Body of pancreas (tissue), 4 donors: ENCODE results near the gene ASTN1. TPM values are rescaled to one million over a fixed set of nuclear protein-coding genes. Genes with fewer than 3 reads are reported as not detected.

ENCODE experiments used
- ATAC-seq: fragments of 150-250 bp; one replicate; pipeline ENCODE4 v1.9.1; 2016
- DNase-seq, 4 donors: peaks; one replicate each; pipeline ENCODE4 v3.0.0-alpha.2; 2019
- H3K27ac ChIP-seq, 4 donors: fragments of 200-600 bp; sonication (generic); 1 replicate in 3 of 4; 2 replicates in 1 of 4; pipeline versions ENCODE4 v1.5.1 to v1.6.1; 2016 to 2019; ENCODE audit warnings: mild to moderate bottlenecking in 1 of 4, mixed read lengths in 1 of 4, moderate library complexity in 1 of 4
- H3K27me3 ChIP-seq, 2 donors: fragments of 200-600 bp; sonication (generic); one replicate each; pipeline ENCODE4 v1.6.0; 2016; ENCODE audit warnings: mild to moderate bottlenecking in 1 of 2
- H3K36me3 ChIP-seq, 2 donors: fragments of 200-600 bp; sonication (generic); replicated peaks in 1 of 2; 2 replicates each; pipeline ENCODE4 v1.5.1; 2016; ENCODE audit warnings: low read depth in 2 of 2; ENCODE audit not compliant: insufficient read depth in 1 of 2
- H3K4me1 ChIP-seq: fragments of 200-600 bp; sonication (generic); one replicate; pipeline ENCODE4 v1.6.0; 2016
- H3K4me3 ChIP-seq, 2 donors: fragments of 200-600 bp; sonication (generic); 1 replicate in 1 of 2; 2 replicates in 1 of 2; pipeline ENCODE4 v1.5.1; 2016 to 2019
- H3K9me3 ChIP-seq, 3 donors: fragments of 200-600 bp; sonication (generic); 1 replicate in 2 of 3; 2 replicates in 1 of 3; pipeline ENCODE4 v1.5.1; 2016
- CTCF ChIP-seq, 7 experiments: fragments of 450-650 bp in 4 of 7; fragments of 200-600 bp in 3 of 7; sonication (generic) in 3 of 7; IDR thresholded peaks; one replicate each; pipeline ENCODE4 v1.5.1; 2016 to 2019; ENCODE audit warnings: antibody characterized with exemption in 7 of 7
- POLR2A ChIP-seq, 3 donors: fragments of 450-650 bp; IDR thresholded peaks; one replicate each; pipeline ENCODE4 v1.6.1; 2016; ENCODE audit warnings: antibody characterized with exemption in 3 of 3, mild to moderate bottlenecking in 2 of 3
- WGBS, 2 donors: methylation state at CpG; one replicate each; pipeline ENCODE4 v1.1.5; 2017; 5-methylcytosine and 5-hydroxymethylcytosine counted together
- intact Hi-C: fragments of 100-400 bp; cut with DNase I; formaldehyde crosslinking; loops from one replicate; pipeline ENCODE4 v1.15.1; 2023
- total RNA-seq, 2 donors: library from RNA; depleted of rRNA; stranded (reverse); fragments of >200 nt; gene quantifications; one replicate each; pipeline ENCODE4 v1.1.0, GENCODE V29; 2016

The ASTN1 gene
- total RNA-seq, 2 donors from 2014 or later = 0.66 to 0.78 TPM

DNA sequence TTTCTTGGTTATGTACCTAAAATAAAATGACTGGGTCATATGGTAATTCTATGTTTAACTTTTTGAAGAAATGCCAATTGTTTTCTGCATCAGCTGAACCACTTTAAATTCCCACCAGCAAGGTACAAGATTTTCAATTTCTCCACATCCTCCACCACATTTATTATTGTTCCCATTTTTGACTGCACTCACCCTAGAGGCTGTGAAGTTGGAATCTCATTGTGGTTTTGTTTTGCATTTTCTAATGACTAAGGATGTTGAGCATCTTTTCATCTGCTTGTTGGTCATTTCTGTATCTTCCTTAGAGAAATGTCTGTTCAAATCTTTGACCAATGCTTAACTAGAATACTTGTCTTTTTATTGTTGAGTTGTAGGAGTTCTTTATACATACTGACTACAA, 72.5 kb downstream of the ASTN1 start:
- H3K4me1 ChIP-seq = no peaks in the 10 kb centered on the region
- intact Hi-C loops = no loop called here
- no peaks in the 10 kb centered on the region for H3K9me3 ChIP-seq
- DNase-seq (no peak), ATAC-seq (no peak)
- H3K36me3 ChIP-seq = no peaks in the 10 kb centered on the region
- H3K4me3 ChIP-seq = no peak overlapping the region
- TF ChIP-seq POLR2A (IDR thresholded peaks at IDR 0.05) = no peak
- no peak for TF ChIP-seq CTCF (IDR thresholded peaks at IDR 0.05)
- no peak overlapping the region for H3K27ac ChIP-seq
- H3K27me3 ChIP-seq = no peaks in the 10 kb centered on the region

DNA sequence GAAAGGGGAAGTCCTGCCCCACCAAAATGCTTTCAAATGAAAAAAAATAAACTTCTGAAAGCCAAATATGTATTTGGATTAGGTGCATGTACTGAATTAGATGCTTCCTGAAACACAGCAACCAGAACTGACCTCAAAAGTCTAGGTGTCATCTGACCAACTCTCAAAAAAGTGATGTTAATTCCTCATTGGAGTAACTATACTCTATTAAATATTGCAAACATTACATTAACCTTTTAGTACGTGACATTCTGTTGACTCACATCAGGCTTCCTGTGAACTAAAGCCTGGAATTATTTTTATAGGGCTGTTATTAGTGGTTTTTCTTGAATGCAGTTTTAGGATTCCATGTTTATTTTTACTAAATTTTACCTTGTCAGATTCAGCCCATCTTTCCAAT, 73.5 kb downstream of the ASTN1 start:
- intact Hi-C loops = no loop called here
- Histone ChIP-seq H3K36me3 (no peaks in the 10 kb centered on the region), H3K4me3 (no peak overlapping the region), H3K9me3 (no peaks in the 10 kb centered on the region), H3K4me1 (no peaks in the 10 kb centered on the region), H3K27me3 (no peaks in the 10 kb centered on the region), H3K27ac (no peak overlapping the region)
- TF ChIP-seq POLR2A (IDR thresholded peaks at IDR 0.05) (no peak), CTCF (IDR thresholded peaks at IDR 0.05) (no peak)
- WGBS, 2 donors = 41 to 68% methylated on average over 1 of the region's 1 CpG
- no peak for ATAC-seq
- DNase-seq = no peak

- Histone ChIP-seq H3K9me3 (no peaks in the 10 kb centered on the region), H3K27ac (no peak overlapping the region), H3K4me1 (no peaks in the 10 kb centered on the region), H3K27me3 (no peaks in the 10 kb centered on the region), H3K36me3 (no peaks in the 10 kb centered on the region), H3K4me3 (no peak overlapping the region)
- no peak for DNase-seq
- TF ChIP-seq POLR2A (IDR thresholded peaks at IDR 0.05) (no peak), CTCF (IDR thresholded peaks at IDR 0.05) (no peak)
- intact Hi-C loops = no loop called here
- ATAC-seq = no peak
- WGBS, 2 donors = 49 to 50% methylated on average over 5 of the region's 5 CpGs
These were observed 75.5 kb downstream of the ASTN1 start for GRCh38 chr1:177088966-177089365.

DNA sequence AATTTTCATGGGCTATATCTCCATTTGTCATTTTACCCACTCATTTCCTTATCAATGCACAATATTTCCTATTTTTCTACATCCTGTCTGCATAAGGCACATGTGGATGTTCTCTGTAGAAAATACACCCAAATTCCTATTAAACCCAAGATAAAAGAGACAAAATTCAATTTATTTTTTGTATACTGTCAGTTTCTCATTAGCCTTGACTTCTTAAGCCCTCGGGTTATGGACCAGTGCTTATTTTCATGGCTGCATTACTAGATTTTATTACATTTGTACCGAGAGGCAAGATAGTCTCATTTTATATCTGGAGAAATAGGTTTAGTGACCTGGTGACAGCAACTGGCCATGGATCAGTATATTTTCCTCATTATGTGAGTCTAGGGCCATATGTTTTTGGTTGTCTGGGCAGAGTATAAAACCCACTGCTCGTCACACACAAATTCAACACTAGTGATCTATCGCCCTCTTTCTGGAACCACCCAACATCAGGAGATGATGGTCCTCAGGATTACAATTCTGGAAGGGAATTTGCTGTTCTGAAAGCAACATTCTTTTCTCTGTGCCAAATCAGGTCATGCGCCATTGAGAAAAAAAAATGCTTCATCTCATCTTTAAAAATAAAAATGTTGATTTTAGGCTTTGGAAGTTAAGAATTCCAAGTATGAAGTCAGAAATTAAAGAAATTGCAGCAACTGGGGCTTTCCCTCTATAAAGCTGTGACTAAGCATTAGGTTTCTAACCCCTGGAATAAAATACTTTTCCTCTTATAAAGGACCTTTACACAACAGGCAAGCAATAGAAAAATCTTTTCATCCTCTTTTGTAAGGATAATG, 81.4 kb downstream of the ASTN1 start:
- no peaks in the 10 kb centered on the region for H3K27me3 ChIP-seq
- TF ChIP-seq CTCF (IDR thresholded peaks at IDR 0.05) = no peak
- no peak for TF ChIP-seq POLR2A (IDR thresholded peaks at IDR 0.05)
- H3K27ac ChIP-seq = no peak overlapping the region
- ATAC-seq = no peak
- H3K4me3 ChIP-seq = no peak overlapping the region
- 71% methylated on average over 5 of the region's 5 CpGs for WGBS, 2 donors
- H3K36me3 ChIP-seq = no peaks in the 10 kb centered on the region
- DNase-seq = no peak
- H3K9me3 ChIP-seq = no peaks in the 10 kb centered on the region
- H3K4me1 ChIP-seq = no peaks in the 10 kb centered on the region
- intact Hi-C loops = no loop called here

DNA sequence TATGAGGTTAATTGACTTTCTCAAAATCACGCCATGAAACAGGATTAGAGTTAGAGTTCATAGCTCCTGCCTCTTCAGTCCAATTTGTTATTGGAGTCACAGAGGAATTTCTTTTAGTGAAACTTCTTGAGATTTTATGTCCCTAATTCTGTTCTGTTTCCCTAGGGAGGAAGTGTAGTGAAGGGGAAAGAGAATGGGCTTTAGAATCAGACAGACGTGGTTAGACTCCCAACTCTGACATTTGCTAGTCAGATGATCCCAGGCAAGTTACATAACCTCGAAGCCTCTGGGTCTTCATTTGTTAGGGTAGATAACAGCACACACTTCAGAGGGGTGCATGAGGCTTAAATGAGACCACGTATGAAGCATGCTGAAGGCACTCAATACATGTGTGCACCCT, 83.9 kb downstream of the ASTN1 start:
- no peak for ATAC-seq
- no peaks in the 10 kb centered on the region for H3K36me3 ChIP-seq
- intact Hi-C loops = no loop called here
- no peaks in the 10 kb centered on the region for H3K27me3 ChIP-seq
- WGBS, 2 donors = 55 to 63% methylated on average over 4 of the region's 4 CpGs
- H3K4me3 ChIP-seq = no peak overlapping the region
- H3K27ac ChIP-seq = no peak overlapping the region
- no peaks in the 10 kb centered on the region for H3K4me1 ChIP-seq
- no peak for DNase-seq
- H3K9me3 ChIP-seq = no peaks in the 10 kb centered on the region
- no peak for TF ChIP-seq POLR2A (IDR thresholded peaks at IDR 0.05)
- no peak for TF ChIP-seq CTCF (IDR thresholded peaks at IDR 0.05)
